Epithelial cell of proximal tubule (primary cell): ENCODE measurements around the gene SLC24A3. TPM values are rescaled to one million over a fixed set of nuclear protein-coding genes. Genes with fewer than 3 reads are reported as not detected.
A peak's percentile ranks its signal among the peaks of the same experiment; 100 is the strongest.

Source experiments
- DNase-seq: peaks from one replicate; pipeline ENCODE4 v3.0.0-alpha.2; 2011; ENCODE audit warnings: low read depth
- H3K4me3 ChIP-seq: 2 replicates; pipeline ENCODE4 v1.5.1; 2011; ENCODE audit warnings: low read depth, mild to moderate bottlenecking, low read length
- CTCF ChIP-seq: conservative IDR thresholded peaks from 2 replicates; pipeline ENCODE4 v1.5.1; 2012; ENCODE audit warnings: low read depth, mild to moderate bottlenecking, low read length
- total RNA-seq: library from RNA; depleted of rRNA; stranded (reverse); fragments of >200 nt; gene quantifications from 2 replicates; pipeline ENCODE4 v1.2.3, GENCODE V29; 2015

Gene SLC24A3
- total RNA-seq, 1 donor from 2014 or later, result not detected

- H3K4me3 ChIP-seq, result no peak overlapping the region
- TF ChIP-seq CTCF, result no peak
- DNase-seq, result no peak
These were observed 316.0 kb downstream of the SLC24A3 start for GRCh38 chr20:19528286-19529030.

- TF ChIP-seq CTCF, result no peak
- no peak for DNase-seq
- no peak overlapping the region for H3K4me3 ChIP-seq
These were observed 317.6 kb downstream of the SLC24A3 start for GRCh38 chr20:19530006-19530405.

GRCh38 chr20:19531446-19531845, 319.0 kb downstream of the SLC24A3 start:
- TF ChIP-seq CTCF, result no peak
- DNase-seq, result peak; percentile 12

GRCh38 chr20:19538556-19538955, 326.1 kb downstream of the SLC24A3 start:
- no peak for DNase-seq
- no peak for TF ChIP-seq CTCF
- H3K4me3 ChIP-seq, result no peak overlapping the region

More at GRCh38 chr20:19531446-19531845, 319.0 kb downstream of the SLC24A3 start:
- no peak overlapping the region for H3K4me3 ChIP-seq

GRCh38 chr20:19539191-19539590, 326.7 kb downstream of the SLC24A3 start:
- no peak for TF ChIP-seq CTCF
- no peak for DNase-seq
- no peak overlapping the region for H3K4me3 ChIP-seq

GRCh38 chr20:19540392-19540791, 327.9 kb downstream of the SLC24A3 start:
- H3K4me3 ChIP-seq, result no peak overlapping the region
- no peak for DNase-seq
- TF ChIP-seq CTCF, result no peak

- no peak for TF ChIP-seq CTCF
- DNase-seq, result no peak
- no peak overlapping the region for H3K4me3 ChIP-seq
These were observed 330.7 kb downstream of the SLC24A3 start for GRCh38 chr20:19543101-19543500.
